ENCODE data around the gene MYO7B.

- no peak for TF ChIP-seq CTCF (IDR thresholded peaks at IDR 0.05; ENCODE audit: low read depth, low read length)
- no peak for TF ChIP-seq EZH2phosphoT487 (IDR thresholded peaks at IDR 0.05; ENCODE audit: low read depth)
Measured at GRCh38 chr2:127584516-127585033, 49.1 kb downstream of the MYO7B start.

Measured in OCI-LY3 (cell line).